Stimulated activated CD4-positive, alpha-beta T cell treated with anti-CD3 and anti-CD28 coated beads, Interleukin-15, amount 100 ng/mL, for 24 hours (primary cell): Measurements from ENCODE around the gene MIER3.

Experiments used
- DNase-seq: peaks from one replicate; pipeline ENCODE4 v3.0.0-alpha.2; 2020

MIER3 gene

GRCh38 chr5:56958595-56958994 is 6.7 kb upstream of the MIER3 start:
- DNase-seq: no peak

- no peak for DNase-seq
Observed at GRCh38 chr5:56954262-56954661, 2.3 kb upstream of the MIER3 start.

- DNase-seq: peak; percentile 40
Observed at GRCh38 chr5:56951126-56951945, 587 bp downstream of the MIER3 start.

GRCh38 chr5:56950626-56951125 is 1.2 kb downstream of the MIER3 start:
- peak; percentile 73 for DNase-seq

- no peak for DNase-seq
Observed at GRCh38 chr5:56947052-56947451, 4.9 kb downstream of the MIER3 start.

- no peak for DNase-seq
Observed at GRCh38 chr5:56941981-56942380, 9.9 kb downstream of the MIER3 start.

GRCh38 chr5:56938858-56939257 is 13.1 kb downstream of the MIER3 start:
- DNase-seq: no peak

- DNase-seq: no peak
Observed at GRCh38 chr5:56934325-56934724, 17.6 kb downstream of the MIER3 start.

- no peak for DNase-seq
Observed at GRCh38 chr5:56922922-56923321, 29.0 kb downstream of the MIER3 start.

- no peak for DNase-seq
Observed at GRCh38 chr5:56919942-56920662, 31.8 kb downstream of the MIER3 start.

GRCh38 chr5:56918054-56918453 is 33.9 kb downstream of the MIER3 start:
- no peak for DNase-seq

GRCh38 chr5:56917534-56917933 is 34.4 kb downstream of the MIER3 start:
- no peak for DNase-seq

- DNase-seq: no peak
Observed at GRCh38 chr5:56914678-56915077, 37.2 kb downstream of the MIER3 start.

- DNase-seq: no peak
Observed at GRCh38 chr5:56913766-56914165, 38.2 kb downstream of the MIER3 start.

GRCh38 chr5:56910210-56910965 is 41.5 kb downstream of the MIER3 start:
- peak; percentile 58 for DNase-seq

- peak; percentile 98 for DNase-seq
Observed at GRCh38 chr5:56909294-56910209, 42.4 kb downstream of the MIER3 start, which contains the start of gene SETD9. TSS of gene SETD9 (plus strand) at chr5:56909596. CDS start at chr5:56909646, 50 bp downstream.

- DNase-seq: no peak
Observed at GRCh38 chr5:56908942-56909293, 43.0 kb downstream of the MIER3 start.

GRCh38 chr5:56900858-56901578 is 50.9 kb downstream of the MIER3 start:
- DNase-seq: peak; percentile 15

GRCh38 chr5:56900395-56900794 is 51.5 kb downstream of the MIER3 start:
- DNase-seq: no peak

GRCh38 chr5:56898213-56898612 is 53.7 kb downstream of the MIER3 start:
- no peak for DNase-seq

GRCh38 chr5:56896763-56897162 is 55.2 kb downstream of the MIER3 start:
- DNase-seq: no peak
